Spleen (tissue), 11 donors: Measurements from ENCODE around the gene KCNG2. TPM values are rescaled to one million over a fixed set of nuclear protein-coding genes. Genes with fewer than 3 reads are reported as not detected.

Experiments used
- DNase-seq: peaks from one replicate; pipeline ENCODE4 v3.0.0-alpha.2; 2020
- H3K27ac ChIP-seq, 8 donors: fragments of 200-600 bp; sonication (generic) in 7 of 8; 1 replicate in 4 of 8; 2 replicates in 4 of 8; pipeline versions ENCODE4 v1.5.0 to v1.8.0; 2016 to 2021; ENCODE audit warnings: inconsistent platforms in 4 of 8, mild to moderate bottlenecking in 4 of 8, moderate library complexity in 1 of 8
- H3K27me3 ChIP-seq, 7 donors: fragments of 200-600 bp; sonication (generic) in 6 of 7; replicated peaks in 1 of 7; 1 replicate in 4 of 7; 2 replicates in 3 of 7; pipeline versions ENCODE4 v1.5.0 to v1.8.0; 2016 to 2021; ENCODE audit warnings: inconsistent platforms in 3 of 7, mild to moderate bottlenecking in 1 of 7
- H3K36me3 ChIP-seq, 6 donors: fragments of 200-600 bp; sonication (generic) in 5 of 6; 1 replicate in 4 of 6; 2 replicates in 2 of 6; pipeline versions ENCODE4 v1.5.0 to v1.8.0; 2016 to 2021; ENCODE audit warnings: inconsistent platforms in 2 of 6
- H3K4me1 ChIP-seq, 6 donors: fragments of 200-600 bp; sonication (generic) in 5 of 6; 1 replicate in 3 of 6; 2 replicates in 3 of 6; pipeline versions ENCODE4 v1.5.0 to v1.8.0; 2016 to 2021; ENCODE audit warnings: inconsistent platforms in 3 of 6
- H3K4me3 ChIP-seq, 8 donors: fragments of 200-600 bp; sonication (generic) in 7 of 8; 1 replicate in 4 of 8; 2 replicates in 4 of 8; pipeline versions ENCODE4 v1.5.0 to v1.8.0; 2016 to 2021; ENCODE audit warnings: inconsistent platforms in 4 of 8, mild to moderate bottlenecking in 4 of 8, moderate library complexity in 2 of 8
- H3K9me3 ChIP-seq, 8 donors: fragments of 200-600 bp; sonication (generic) in 7 of 8; 1 replicate in 4 of 8; 2 replicates in 4 of 8; pipeline versions ENCODE4 v1.5.0 to v1.8.0; 2016 to 2021; ENCODE audit warnings: inconsistent platforms in 4 of 8
- POLR2A ChIP-seq, 3 donors: fragments of 450-650 bp; IDR thresholded peaks; one replicate each; pipeline ENCODE4 v1.5.1; 2017; ENCODE audit warnings: antibody characterized with exemption in 3 of 3, mild to moderate bottlenecking in 1 of 3
- POLR2AphosphoS5 ChIP-seq, 3 donors: sonication (generic); formaldehyde crosslinking; IDR thresholded peaks; one replicate each; pipeline ENCODE4 v1.5.1; 2017; ENCODE audit warnings: antibody characterized with exemption in 3 of 3
- WGBS, 5 donors: extraction: QIAGEN DNeasy Blood & Tissue Kit in 3 of 5; methylation state at CpG; one replicate each; pipeline versions ENCODE4 v1.1.5 to v1.1.7; 2013 to 2018; 5-methylcytosine and 5-hydroxymethylcytosine counted together
- intact Hi-C: fragments of 100-400 bp; cut with DNase I; formaldehyde crosslinking; loops from one replicate; pipeline ENCODE4 v1.15.0; 2023; ENCODE audit warnings: low total_unique reads
- polyA plus RNA-seq, 3 donors: library from polyadenylated mRNA; stranded (reverse); fragments of 200-250 nt; gene quantifications; one replicate each; pipeline ENCODE4 v1.2.1, GENCODE V29; 2013
- total RNA-seq, 7 donors: library from RNA; depleted of rRNA in 3 of 7; stranded (reverse); fragments of >200 nt in 3 of 7; fragmentation: NEBNext Ultra II Directional in 4 of 7; extraction: Animal tissue kit (Norgen Biotek cat#: 25700) in 4 of 7; gene quantifications; one replicate each; pipeline versions ENCODE4 v1.1.0 to v1.2.1, GENCODE V29; 2016 to 2021
- TF ChIP-seq, protein P1 (sequence below), 11 experiments: fragments of 200-600 bp in 7 of 11; fragments of 450-650 bp in 4 of 11; sonication (generic) in 4 of 11; IDR thresholded peaks in 8 of 11; conservative IDR thresholded peaks in 3 of 11; 1 replicate in 7 of 11; 2 replicates in 4 of 11; pipeline versions ENCODE4 v1.4.0 to v1.8.0; 2016 to 2021; ENCODE audit warnings: antibody characterized with exemption in 11 of 11, inconsistent platforms in 4 of 11, mild to moderate bottlenecking in 1 of 11
- donor health status: healthy with polysubstance abuse.
- donor health status: DM: no; HTN: no; CAD: no; lungs with moderate emphysema.
- donor health status: DM: no; HTN: no; CAD: no.
- donor health status: Bipolar disorder and iron deficiency.
- donor health status: healthy.
- donor health status: DM: no; HTN: no; CAD: no.
- donor health status: DM: yes; HTN: yes; CAD: no.

Gene KCNG2
- total and polyA plus RNA-seq, 10 donors, result 0.15 to 3.2 (median 0.38) TPM; not detected in 1

DNA sequence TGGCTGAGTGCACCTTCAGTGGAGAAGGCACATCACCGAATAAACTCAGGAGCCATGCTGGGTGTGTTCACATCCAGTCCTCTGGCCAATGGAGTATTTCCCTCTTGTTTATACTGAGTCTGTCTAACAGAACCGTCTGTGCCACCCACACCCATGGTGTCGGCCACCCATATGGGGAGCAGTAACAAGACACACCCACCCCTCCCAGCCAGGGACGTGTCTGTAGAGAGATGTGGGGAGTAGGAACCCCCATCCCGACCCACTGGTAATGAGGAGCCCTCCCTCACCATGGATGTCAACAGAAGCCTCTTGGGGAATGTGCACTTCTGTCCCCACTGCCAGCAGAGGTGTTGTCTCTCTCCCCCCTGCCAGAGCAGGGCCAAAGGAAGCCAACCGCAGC lies 37.1 kb downstream of the KCNG2 start:
- H3K27ac ChIP-seq, result no peak overlapping the region
- DNase-seq, result no peak
- no peak overlapping the region for H3K4me3 ChIP-seq
- TF ChIP-seq, protein P1, sequence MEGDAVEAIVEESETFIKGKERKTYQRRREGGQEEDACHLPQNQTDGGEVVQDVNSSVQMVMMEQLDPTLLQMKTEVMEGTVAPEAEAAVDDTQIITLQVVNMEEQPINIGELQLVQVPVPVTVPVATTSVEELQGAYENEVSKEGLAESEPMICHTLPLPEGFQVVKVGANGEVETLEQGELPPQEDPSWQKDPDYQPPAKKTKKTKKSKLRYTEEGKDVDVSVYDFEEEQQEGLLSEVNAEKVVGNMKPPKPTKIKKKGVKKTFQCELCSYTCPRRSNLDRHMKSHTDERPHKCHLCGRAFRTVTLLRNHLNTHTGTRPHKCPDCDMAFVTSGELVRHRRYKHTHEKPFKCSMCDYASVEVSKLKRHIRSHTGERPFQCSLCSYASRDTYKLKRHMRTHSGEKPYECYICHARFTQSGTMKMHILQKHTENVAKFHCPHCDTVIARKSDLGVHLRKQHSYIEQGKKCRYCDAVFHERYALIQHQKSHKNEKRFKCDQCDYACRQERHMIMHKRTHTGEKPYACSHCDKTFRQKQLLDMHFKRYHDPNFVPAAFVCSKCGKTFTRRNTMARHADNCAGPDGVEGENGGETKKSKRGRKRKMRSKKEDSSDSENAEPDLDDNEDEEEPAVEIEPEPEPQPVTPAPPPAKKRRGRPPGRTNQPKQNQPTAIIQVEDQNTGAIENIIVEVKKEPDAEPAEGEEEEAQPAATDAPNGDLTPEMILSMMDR (IDR thresholded peaks at IDR 0.05 in 8 of 11, conservative IDR thresholded peaks at IDR 0.05 in 3 of 11), result no peak
- TF ChIP-seq POLR2AphosphoS5 (IDR thresholded peaks at IDR 0.05) (no peak), POLR2A (IDR thresholded peaks at IDR 0.05) (no peak)
- 55 to 92% (median 82%) methylated on average over 6 of the region's 6 CpGs for WGBS, 5 donors
- no peaks in the 10 kb centered on the region for H3K36me3 ChIP-seq
- H3K27me3 ChIP-seq, result peaks cover 0 to 33% (median 0%) of the 10 kb centered on the region in 7 donors
- H3K4me1 ChIP-seq, result no peaks in the 10 kb centered on the region
- intact Hi-C loops, result no loop called here
- peaks cover 0 to 8% (median 0%) of the 10 kb centered on the region in 8 donors for H3K9me3 ChIP-seq

DNA sequence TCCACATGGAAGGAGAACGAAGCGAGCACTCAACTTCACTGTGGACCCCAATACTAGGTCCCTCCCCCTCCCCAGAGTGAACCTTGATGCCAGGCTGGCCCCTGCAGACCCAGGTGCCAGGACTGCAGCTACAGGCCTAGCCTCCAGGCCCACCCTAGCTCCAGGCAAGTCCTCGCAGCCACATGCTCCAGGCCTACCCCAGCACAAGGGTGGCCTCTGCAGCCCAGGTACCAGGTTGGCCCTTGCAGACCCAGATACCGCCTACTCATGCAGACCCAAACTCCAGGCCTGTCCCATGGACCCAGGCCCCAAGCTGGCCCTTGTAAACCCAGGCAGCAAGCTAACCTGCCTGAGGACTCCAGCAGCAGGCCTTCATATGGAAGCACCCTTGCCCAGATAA lies 44.2 kb downstream of the KCNG2 start:
- Histone ChIP-seq H3K36me3 (no peaks in the 10 kb centered on the region), H3K27ac (no peak overlapping the region), H3K4me1 (no peaks in the 10 kb centered on the region), H3K9me3 (peaks cover 0 to 31% (median 15%) of the 10 kb centered on the region in 8 donors), H3K27me3 (peaks cover 0 to 13% (median 0%) of the 10 kb centered on the region in 7 donors), H3K4me3 (no peak overlapping the region)
- TF ChIP-seq, protein P1 (IDR thresholded peaks at IDR 0.05 in 8 of 11, conservative IDR thresholded peaks at IDR 0.05 in 3 of 11), result no peak
- TF ChIP-seq POLR2AphosphoS5 (IDR thresholded peaks at IDR 0.05) (no peak), POLR2A (IDR thresholded peaks at IDR 0.05) (no peak)
- WGBS, 5 donors, result 86 to 97% (median 89%) methylated on average over 4 of the region's 4 CpGs
- DNase-seq, result peak; percentile 61
- intact Hi-C loops, result no loop called here

DNA sequence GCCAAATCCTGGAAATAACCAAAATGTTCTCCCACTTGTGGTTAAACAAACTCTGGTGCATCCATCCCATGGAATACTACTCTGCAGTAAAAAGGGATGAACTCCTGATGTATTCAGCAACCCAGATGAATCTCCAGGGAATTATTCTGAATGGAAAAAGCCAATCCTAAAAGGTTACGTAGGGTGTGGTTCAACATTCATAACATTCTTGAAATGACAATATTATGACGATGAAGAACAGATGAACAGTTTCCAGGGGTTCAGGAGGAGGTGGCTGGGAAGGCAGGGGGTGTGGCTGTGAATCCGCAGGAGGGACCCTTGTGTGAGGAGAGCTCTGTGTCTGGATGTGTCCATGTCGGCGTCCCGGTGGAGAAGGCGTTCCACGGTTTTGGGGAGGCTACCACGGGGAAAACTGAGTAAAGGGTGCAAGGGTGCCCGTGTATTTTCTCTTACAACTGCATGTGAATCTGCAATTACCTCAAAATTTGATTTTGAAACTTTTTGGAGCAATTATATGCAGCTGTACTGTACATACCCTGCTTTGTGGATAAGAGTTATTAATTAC lies 47.3 kb downstream of the KCNG2 start:
- Histone ChIP-seq H3K27ac (no peak overlapping the region), H3K4me1 (no peaks in the 10 kb centered on the region), H3K27me3 (no peaks in the 10 kb centered on the region), H3K36me3 (no peaks in the 10 kb centered on the region), H3K9me3 (peaks cover 0 to 29% (median 15%) of the 10 kb centered on the region in 8 donors), H3K4me3 (no peak overlapping the region)
- no peak for TF ChIP-seq POLR2AphosphoS5 (IDR thresholded peaks at IDR 0.05)
- TF ChIP-seq POLR2A (IDR thresholded peaks at IDR 0.05), result no peak
- TF ChIP-seq, protein P1 (IDR thresholded peaks at IDR 0.05 in 8 of 11, conservative IDR thresholded peaks at IDR 0.05 in 3 of 11), result no peak
- intact Hi-C loops, result no loop called here
- 88 to 94% (median 89%) methylated on average over 10 of the region's 10 CpGs for WGBS, 5 donors
- peak; percentile 43 for DNase-seq

DNA sequence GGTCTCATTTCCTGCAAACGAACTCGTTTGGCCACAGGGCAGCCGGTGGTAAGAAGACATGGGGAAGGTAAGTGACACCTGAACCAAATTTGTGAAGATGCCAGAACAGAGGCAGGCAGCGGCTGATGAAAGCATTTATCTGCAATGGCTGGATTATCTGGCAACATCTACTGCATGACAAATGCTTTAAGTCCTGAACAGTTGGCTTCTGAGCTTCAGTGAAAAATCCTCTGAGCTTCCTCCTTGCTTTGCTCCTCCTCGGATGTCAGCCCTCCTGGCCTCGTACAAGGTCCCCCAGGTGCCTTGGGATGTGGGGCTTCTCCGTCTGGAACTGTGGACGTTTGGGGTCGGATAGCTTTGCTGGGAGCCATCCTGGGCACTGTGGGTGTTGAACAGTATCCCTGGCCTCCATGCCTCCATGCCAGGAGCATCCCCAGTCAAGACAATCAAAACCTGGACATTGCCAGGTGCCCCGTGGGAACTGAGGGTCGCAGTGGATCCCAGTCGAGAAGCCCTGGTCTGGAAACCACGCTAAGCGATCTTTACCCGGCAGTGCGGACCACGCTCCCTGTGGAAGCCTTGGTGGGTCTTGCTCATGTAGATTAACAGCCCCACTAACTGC lies 49.3 kb downstream of the KCNG2 start:
- H3K27ac ChIP-seq, result no peak overlapping the region
- no peaks in the 10 kb centered on the region for H3K4me1 ChIP-seq
- peak; percentile 41 for DNase-seq
- no peaks in the 10 kb centered on the region for H3K36me3 ChIP-seq
- no peak overlapping the region for H3K4me3 ChIP-seq
- peaks cover 0 to 20% (median 11%) of the 10 kb centered on the region in 8 donors for H3K9me3 ChIP-seq
- TF ChIP-seq POLR2A (IDR thresholded peaks at IDR 0.05) (no peak), POLR2AphosphoS5 (IDR thresholded peaks at IDR 0.05) (no peak)
- TF ChIP-seq, protein P1 (IDR thresholded peaks at IDR 0.05 in 8 of 11, conservative IDR thresholded peaks at IDR 0.05 in 3 of 11), result no peak
- no peaks in the 10 kb centered on the region for H3K27me3 ChIP-seq
- 76 to 87% (median 83%) methylated on average over 16 to 17 of the region's 17 CpGs for WGBS, 5 donors
- intact Hi-C loops, result no loop called here
